Ovary (tissue), 3 donors: ENCODE measurements around the gene C11orf91.

ENCODE experiments used
- CTCF ChIP-seq, 3 donors: fragments of 450-650 bp in 2 of 3; fragments of 200-600 bp in 1 of 3; IDR thresholded peaks; one replicate each; pipeline versions ENCODE4 v1.5.1 to v1.8.0; 2016 to 2022; ENCODE audit warnings: antibody characterized with exemption in 3 of 3, mild to moderate bottlenecking in 1 of 3
- EP300 ChIP-seq: sonication (generic); formaldehyde crosslinking; IDR thresholded peaks from one replicate; pipeline ENCODE4 v1.6.1; 2017; ENCODE audit warnings: antibody characterized with exemption
- POLR2A ChIP-seq: fragments of 450-650 bp; IDR thresholded peaks from one replicate; pipeline ENCODE4 v1.6.1; 2017; ENCODE audit warnings: antibody characterized with exemption, mild to moderate bottlenecking, moderate library complexity
- donor health status: DM: no; HTN: no; CAD: no.

DNA sequence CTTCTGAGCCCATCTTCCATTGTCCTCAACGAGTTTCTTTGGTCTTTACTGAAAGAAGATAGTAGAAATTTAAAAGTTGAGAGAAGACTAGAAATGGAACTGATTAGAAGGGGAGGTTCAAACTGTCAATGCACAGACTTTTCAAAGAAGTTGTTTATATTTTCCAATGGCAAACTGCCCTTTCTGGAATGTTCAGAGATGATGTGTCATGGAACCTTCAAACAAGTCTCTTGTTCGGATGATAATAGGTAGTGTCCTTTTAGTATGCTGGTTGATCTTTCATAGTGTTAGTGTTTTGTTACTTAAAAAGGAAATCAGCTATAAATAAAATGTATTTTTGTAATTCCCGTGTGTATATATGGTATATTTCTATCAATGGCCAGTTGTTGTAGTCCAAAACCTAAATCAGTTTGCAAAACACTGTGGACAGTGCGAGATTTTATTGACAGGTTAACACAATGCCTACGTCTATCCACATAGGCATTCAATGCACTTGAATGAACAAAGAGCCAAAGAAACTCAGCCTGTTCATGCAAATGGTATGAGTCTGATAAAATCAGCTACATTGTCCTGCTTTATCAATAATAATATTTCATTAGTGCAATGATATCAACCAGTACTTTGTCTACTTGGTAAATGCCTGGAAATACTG is 30.9 kb downstream of the C11orf91 start:
- no peak for TF ChIP-seq CTCF (IDR thresholded peaks at IDR 0.05)
- no peak for TF ChIP-seq POLR2A
- no peak for TF ChIP-seq EP300
